C4-2B (cell line): ENCODE measurements around the gene PTPRN2.

Source experiments
- CTCF ChIP-seq: fragments of 450-650 bp; conservative IDR thresholded peaks from 2 replicates; pipeline ENCODE4 v1.5.1; 2017; ENCODE audit warnings: mild to moderate bottlenecking
- ZFX ChIP-seq: fragments of 450-650 bp; IDR thresholded peaks from 2 replicates; pipeline ENCODE4 v1.6.1; 2017

DNA sequence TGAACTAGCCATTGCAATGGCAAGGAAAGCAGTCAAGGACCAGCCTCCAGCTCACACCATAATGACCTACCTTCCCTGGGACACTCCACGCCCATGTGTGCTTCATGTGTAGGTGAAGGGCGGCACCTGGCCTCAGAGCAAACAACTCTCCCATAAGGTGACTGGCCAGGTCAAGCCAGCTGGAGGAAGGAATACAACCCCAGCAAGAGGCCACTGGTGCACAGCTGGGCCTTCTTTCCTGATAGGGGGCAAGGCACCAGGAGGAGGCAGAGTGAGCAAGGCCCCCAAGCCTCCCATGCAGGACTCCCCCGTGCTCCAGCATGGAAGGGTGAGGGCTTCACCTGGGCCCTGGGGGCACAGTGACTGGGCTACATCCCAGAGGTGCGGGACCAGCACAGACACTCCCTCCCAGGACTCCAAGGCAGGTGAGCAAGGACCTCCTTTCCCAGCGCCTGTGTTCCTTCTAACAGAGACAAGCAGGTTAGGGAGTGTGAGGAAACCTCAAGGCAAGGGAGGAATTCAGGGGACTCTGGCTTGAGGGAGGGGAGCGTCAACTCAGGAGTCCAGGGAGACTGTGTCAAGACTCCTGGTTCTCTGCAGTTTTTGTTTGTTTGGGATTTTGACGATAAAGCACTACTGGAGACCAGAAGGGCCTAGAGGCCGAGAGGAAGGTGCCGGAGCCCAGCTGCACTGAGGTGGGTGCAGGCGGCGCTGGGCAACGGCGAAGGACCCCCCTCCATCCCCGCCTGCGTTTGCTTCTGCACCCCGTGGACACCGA is 1.7 kb downstream of the PTPRN2 start:
- no peak for TF ChIP-seq CTCF
- TF ChIP-seq ZFX, result no peak
